Activated T-helper 1 cell treated with Interleukin-2 at 50 U/mL for 16 hours (primary cell): ENCODE data around the gene HSDL2.
"Not testable (repeated sequence)": the region's sequence is repeated elsewhere in the genome, so short reads cannot be mapped to it uniquely, and the experiment has no call there.

Experiments used
- DNase-seq: peaks from one replicate; pipeline ENCODE4 v3.0.0-alpha.2; 2020; ENCODE audit warnings: low read depth

Gene HSDL2

GRCh38 chr9:112366591-112366990 lies 13.3 kb upstream of the HSDL2 start:
- no peak for DNase-seq

GRCh38 chr9:112367465-112367864 lies 12.4 kb upstream of the HSDL2 start:
- no peak for DNase-seq

- no peak for DNase-seq
Observed at GRCh38 chr9:112369817-112370216, 10.1 kb upstream of the HSDL2 start.

- DNase-seq = no peak
Observed at GRCh38 chr9:112371060-112371459, 8.8 kb upstream of the HSDL2 start.

- not testable (repeated sequence) for DNase-seq
Observed at GRCh38 chr9:112373666-112374065, 6.2 kb upstream of the HSDL2 start.

GRCh38 chr9:112374232-112374631 lies 5.7 kb upstream of the HSDL2 start:
- DNase-seq = not testable (repeated sequence)

GRCh38 chr9:112375361-112375760 lies 4.5 kb upstream of the HSDL2 start:
- no peak for DNase-seq

- DNase-seq = no peak
Observed at GRCh38 chr9:112377087-112377486, 2.8 kb upstream of the HSDL2 start.

GRCh38 chr9:112377684-112378327 lies 2.1 kb upstream of the HSDL2 start:
- no peak for DNase-seq

GRCh38 chr9:112378328-112379176 lies 1.4 kb upstream of the HSDL2 start:
- DNase-seq = no peak

GRCh38 chr9:112379177-112380101 lies 469 bp upstream of the HSDL2 start:
- peak; percentile 94 for DNase-seq

GRCh38 chr9:112380825-112381221 lies 915 bp downstream of the HSDL2 start:
- DNase-seq = no peak

- DNase-seq = no peak
Observed at GRCh38 chr9:112382066-112382465, 2.2 kb downstream of the HSDL2 start.

GRCh38 chr9:112382501-112383364 lies 2.8 kb downstream of the HSDL2 start:
- DNase-seq = no peak

GRCh38 chr9:112384219-112384618 lies 4.3 kb downstream of the HSDL2 start:
- no peak for DNase-seq

- no peak for DNase-seq
Observed at GRCh38 chr9:112384690-112385089, 4.8 kb downstream of the HSDL2 start.

- no peak for DNase-seq
Observed at GRCh38 chr9:112387115-112387514, 7.2 kb downstream of the HSDL2 start.

- DNase-seq = not testable (repeated sequence)
Observed at GRCh38 chr9:112389897-112390296, 10.0 kb downstream of the HSDL2 start.

- DNase-seq = not testable (repeated sequence)
Observed at GRCh38 chr9:112391936-112392560, 12.1 kb downstream of the HSDL2 start.

- not testable (repeated sequence) for DNase-seq
Observed at GRCh38 chr9:112393146-112393545, 13.2 kb downstream of the HSDL2 start.

GRCh38 chr9:112396416-112396815 lies 16.5 kb downstream of the HSDL2 start:
- no peak for DNase-seq
